C1 segment of cervical spinal cord (tissue), 14 donors: ENCODE data around the gene SAP130.

ENCODE experiments used
- DNase-seq, 14 donors: peaks; one replicate each; lab custom pipeline; 2025; lab: John Stamatoyannopoulos, UW

Gene SAP130

GRCh38 chr2:127893494-127893893 lies 134.4 kb downstream of the SAP130 start:
- DNase-seq = no peak

- no peak for DNase-seq
Measured at GRCh38 chr2:127893033-127893432, 134.8 kb downstream of the SAP130 start.

GRCh38 chr2:127891811-127892210 lies 136.0 kb downstream of the SAP130 start:
- no peak for DNase-seq
